ENCODE measurements around the gene AFAP1L2.

Gene AFAP1L2

DNA sequence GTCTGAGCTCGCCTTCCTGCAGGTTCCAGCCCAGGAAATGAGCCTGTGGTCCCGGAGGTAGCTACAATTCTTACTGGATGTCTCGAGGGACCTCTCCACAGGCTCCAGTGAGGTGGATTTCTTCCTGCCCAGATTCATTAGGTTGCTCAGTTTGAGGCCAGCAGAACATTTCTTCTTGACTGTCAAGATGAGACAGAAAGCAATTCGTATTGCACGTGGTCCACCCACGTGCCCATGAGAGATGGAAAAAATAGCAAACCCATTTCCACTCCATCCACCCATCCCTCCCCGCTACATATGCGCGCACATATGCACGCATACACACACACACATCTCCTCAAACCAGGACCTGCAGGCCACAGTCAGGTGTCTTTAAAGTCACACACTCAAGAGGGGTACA is 96.6 kb downstream of the AFAP1L2 start:
- no peak for DNase-seq

DNA sequence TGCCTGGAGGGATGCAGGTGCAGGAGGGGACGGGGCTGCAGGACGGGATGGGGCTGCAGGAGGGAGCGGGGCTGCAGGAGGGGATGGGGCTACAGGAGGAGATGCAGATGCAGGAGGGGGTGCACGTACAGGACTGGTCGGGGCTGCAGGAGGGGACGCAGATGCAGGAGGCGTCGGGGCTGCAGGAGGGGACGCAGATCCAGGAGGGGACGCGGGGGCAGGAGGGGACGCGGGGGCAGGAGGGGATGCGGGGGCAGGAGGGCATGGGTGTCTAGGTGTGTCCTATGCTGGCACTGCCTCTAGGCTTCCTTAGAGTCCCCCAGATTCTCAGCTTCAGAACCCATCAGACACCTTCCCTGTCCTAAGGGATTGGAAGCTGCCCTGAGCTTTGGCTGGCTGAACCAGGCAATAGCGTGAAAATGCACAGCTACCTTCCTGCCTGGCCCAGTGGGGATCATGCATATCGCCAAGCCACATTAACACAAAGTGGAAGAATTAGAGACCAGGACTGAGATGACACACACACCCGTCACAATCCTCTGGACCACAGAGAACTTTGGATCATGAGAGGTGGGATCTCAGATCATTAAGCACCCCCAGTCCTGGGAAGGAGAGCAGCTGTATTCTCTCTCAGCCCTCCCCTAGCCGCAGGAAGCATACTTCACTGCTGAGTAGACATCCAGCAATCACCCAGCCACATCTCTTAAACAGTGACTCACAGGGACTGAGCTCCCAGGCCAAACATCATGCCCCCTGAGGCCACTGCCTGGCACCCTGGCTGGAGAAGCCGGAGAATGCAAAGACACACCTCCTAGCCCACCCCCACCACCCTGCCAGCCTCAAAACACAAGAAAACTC is 98.0 kb downstream of the AFAP1L2 start:
- DNase-seq, result no peak

DNA sequence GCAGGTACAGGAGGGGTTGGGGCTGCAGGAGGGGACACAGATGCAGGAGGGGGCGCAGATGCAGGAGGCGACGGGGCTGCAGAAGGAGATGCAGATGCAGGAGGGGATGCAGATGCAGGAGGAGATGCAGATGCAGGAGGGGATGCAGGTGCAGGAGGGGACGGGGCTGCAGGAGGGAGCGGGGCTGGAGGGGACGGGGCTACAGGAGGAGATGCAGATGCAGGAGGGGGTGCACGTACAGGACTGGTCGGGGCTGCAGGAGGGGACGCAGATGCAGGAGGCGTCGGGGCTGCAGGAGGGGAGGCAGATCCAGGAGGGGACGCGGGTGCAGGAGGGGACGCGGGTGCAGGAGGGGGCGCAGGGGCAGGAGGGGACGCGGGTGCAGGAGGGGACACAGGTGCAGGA is 98.8 kb downstream of the AFAP1L2 start:
- DNase-seq, result no peak

DNA sequence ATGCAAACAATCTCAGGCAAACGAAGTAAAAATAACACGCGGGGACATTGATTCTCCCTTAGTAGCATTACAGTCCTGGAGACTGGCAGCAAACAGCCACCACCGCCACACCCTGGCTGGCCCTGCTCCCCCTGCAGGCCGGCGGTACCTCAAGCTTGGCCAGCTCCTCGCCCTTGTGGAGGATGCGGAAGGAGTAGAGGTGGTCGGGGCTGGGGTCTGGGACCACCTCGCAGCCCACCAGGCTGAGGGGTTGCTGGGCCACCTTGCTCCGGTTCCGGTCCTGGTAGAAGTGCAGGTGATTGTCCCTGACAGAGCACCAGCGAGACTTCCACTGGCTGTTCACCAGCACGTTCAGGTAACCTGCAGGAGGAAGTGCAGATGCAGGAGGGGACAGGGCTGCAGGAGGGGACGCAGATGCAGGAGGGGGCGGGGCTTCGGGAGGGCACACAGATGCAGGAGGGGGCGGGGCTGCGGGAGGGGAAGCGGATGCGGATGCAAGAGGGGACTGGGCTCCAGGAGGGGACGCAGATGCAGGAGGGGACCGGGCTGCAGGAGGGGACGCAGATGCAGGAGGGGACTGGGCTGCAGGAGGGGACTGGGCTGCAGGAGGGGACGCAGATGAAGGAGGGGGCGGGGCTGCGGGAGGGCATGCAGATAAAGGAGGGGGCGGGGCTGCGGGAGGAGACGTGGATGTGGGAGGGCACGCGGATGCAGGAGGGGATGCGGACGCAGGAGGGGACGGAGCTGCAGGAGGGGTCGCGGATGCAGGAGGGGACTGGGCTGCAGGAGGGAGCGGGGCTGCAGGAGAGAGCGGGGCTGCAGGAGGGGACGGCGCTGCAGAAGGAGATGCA is 99.5 kb downstream of the AFAP1L2 start:
- peak; percentile 92 for DNase-seq

DNA sequence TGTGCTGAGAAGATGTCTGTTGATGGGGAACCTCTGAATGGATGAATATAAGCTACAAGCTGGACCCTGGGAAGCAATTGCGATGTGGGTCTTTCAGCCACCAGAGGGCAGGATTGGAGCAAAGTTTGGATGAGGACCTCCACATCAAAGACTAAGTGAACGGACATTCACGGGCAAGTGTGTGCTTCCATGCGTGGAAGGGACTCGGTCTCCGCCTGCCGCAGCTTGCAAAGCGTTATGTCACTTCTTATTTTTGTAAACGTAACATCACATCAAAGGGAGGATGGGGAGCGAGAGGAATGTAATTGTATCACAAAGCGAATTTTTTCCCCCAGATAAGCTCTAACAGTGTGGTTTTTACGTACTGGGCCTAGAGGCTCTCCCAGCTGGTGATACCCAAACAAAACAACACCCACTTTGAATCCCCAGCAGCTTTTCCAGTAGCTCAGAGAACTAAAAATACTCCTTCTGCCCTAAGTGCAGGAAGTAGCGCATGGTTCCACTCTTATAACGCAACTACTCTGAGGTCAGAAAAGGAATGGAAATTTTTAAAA is 100.2 kb downstream of the AFAP1L2 start:
- peak; percentile 98 for DNase-seq

DNA sequence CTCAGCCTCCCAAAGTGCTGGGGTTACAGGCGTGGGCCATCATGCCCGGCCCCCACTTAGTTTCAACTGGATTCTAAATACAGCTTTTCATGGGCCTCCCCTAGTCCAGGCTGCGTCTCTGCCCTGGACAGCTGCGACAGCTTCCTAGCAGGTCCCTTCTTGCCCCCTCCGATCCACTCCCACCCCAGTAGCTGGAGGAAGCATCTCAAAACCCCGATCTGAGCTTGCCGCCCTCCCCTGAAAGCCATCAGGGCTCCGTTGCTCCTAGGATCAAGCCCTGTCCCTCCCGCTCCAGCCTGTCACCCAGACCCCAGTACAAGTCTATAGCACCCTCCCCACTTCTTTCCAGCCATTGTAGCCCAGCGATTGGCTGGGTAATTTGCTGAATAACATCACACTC is 100.7 kb downstream of the AFAP1L2 start:
- DNase-seq, result no peak

DNA sequence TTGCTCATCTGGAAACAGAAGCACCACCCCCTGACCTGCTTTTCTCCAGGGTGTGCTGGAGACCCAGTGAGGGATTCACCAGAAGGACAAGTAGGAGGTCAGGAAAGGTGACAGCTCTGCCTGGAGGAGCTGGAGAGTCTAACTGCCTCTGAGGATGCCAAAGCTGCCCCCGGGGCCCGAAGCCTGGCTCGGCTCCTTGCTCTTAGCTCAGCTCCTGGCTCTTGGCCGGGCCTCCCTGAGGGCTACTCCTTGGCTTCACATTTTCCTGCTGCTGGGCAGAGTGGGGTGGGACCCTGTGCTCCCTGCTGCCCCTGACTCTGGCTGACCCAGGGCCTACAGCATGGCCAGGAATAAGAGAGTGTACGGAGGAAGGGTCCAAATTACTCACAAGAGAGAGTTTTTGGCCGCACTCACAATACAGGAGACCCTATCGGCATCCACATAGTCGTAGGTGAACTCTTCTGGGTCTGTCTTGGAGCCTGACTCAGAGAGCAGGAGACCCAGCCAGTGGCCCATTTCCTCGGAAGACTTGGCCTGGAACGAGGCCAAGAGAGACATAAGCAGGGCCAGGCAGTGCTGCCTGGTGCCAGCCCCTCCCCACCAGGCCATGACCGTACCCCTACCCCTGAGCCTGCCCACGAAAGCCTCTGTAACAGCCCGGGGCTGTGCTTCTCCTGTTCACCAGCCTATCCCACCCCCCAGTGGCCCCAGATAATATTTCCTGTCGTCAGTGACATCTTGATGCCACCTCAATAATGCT is 102.2 kb downstream of the AFAP1L2 start:
- DNase-seq, result peak; percentile 47

DNA sequence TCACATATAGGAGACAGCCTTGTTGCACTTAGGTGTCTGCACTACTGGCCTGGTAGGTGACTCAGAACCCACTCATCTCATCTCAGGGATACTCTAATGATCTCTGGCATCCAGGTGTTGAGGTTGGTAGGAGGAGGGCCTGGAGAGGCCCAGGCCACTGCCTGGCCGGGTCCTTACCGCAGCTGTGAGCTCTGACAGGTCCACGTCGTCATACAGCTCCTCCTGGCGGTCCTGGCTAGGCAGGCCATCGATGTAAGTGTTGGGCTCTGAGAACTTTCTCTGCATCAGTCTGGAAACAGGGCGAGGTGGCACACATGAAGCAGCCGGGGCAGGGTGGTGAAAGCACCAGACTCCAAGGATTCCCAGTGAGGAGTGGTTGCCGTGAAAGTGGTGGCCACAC is 103.1 kb downstream of the AFAP1L2 start:
- no peak for DNase-seq

DNA sequence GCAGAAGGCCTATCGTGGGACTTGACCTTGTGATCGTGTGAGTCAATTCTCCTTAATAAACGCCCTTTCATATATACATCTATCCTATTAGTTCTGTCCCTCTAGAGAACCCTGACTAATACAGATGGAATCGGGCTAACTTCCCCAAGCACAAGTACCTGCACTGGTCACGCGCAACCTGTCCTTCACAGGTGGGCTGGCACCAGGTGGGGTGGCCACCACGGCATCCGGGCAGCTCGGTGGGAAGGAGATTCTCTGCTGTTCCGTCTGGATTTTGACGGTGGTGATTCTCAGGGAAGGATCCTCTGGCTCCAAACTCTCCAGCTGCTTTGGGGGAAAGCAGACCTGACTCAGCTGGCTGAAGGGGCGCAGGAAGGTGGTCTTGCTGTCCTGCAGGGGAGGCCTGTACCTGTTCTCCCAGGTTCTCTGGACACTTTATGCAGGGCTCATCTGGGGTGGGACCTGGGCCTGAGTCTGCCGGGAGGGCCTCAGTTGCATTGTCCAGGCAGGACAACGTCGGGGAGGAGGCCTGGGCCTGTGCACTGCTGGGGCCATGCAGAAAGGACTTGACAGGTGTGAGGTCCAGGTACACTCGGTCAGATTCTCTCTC is 104.2 kb downstream of the AFAP1L2 start:
- DNase-seq, result no peak

DNA sequence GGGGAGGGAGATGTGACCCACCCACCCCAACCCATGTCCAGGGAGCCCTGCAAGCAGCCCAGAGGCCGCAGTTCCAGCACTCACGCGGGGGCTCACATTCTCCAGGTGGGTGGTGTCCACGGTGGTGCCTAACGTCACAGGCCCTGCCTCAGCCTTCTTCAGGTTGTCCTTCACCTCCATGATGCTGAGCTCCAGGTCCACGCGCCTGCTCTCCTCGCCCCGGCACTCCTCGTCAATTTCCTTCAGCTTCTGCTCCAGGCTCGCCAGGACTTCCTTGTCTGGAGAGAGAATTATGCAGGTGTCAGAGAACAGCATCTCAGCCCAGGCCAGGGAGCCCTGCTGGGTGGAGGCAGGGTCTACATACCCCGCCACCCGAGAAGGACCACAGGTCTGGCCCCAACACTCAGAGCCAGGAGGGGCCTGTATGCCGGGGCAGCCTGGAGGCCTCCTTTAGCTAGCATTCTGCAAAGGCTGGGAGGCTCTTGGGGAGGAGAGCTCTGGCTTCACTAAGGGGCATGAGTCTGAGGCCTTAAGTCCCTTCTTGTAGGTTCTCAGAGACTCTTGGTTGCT is 107.1 kb downstream of the AFAP1L2 start:
- no peak for DNase-seq

DNA sequence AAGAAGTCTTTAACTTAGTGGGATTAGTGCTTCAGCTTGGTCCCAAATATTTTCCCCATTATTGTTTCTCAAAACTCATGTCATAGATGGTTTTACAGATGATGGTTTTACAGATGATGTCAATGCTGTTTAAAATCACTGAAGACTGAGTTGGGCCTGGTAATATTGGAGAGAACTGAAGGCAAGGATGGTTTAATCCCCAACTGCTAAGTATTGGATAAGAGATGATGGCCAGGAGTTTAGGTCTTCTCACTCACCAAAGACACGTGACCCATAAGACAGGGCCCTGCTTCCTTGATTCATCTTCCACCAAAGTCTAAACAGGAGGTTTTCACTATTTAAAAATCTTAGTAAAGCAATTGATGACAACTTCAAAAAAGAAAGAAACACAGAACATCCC is 108.9 kb downstream of the AFAP1L2 start:
- no peak for DNase-seq

DNA sequence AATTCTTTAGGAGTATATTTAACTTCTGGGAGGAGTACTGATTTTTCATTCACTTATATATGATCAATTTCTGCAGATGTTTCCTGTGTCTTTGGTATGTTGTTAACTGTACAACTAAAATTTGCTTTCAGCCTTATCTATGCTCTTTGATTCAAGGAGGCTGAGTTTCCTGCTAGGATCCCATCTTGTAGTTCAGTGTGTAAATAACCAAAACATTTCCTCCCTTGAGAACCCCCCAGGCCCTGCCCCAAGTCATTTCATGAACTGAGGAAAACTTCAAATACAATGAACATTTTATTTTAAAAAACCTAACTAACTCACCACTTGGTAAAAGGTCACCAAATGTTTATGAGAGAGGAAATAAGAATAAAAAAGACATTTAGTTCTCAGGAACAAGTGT is 109.8 kb downstream of the AFAP1L2 start:
- no peak for DNase-seq

DNA sequence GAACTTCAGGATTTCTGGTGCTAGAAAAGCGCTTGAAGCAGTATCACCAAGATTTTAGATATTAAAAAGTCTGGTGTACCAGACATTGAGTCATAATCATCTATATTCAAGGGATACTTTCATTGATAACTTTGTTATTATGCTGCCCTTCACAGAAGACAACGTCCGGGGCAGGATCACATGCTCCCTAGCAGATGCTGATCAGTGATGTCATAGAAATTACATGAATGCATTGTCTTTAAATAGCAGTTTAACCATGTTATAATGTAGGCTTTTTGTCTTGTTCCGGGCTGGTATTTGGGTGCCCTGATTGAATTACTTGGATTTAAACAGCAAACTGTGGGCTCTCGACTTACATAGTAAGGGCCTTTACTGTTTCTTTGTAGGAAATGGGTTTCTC is 111.2 kb downstream of the AFAP1L2 start:
- no peak for DNase-seq

DNA sequence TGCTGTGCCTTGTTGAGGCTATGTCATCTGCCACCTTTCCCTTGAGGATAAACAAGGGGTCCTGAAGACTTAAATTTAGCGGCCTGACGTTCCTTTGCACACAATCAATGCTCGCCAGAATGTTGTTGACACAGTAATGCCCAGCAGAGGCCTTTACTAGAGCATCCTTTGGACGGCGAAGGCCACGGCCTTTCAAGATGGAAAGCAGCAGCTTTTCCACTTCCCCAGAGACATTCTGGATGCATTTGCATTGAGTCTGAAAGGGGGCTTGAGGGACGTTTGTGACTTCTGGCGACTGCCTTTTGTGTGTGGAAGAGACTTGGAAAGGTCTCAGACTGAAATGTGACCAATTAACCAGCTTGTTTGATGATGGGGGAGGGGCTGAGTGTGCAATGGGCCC is 112.8 kb downstream of the AFAP1L2 start:
- no peak for DNase-seq

DNA sequence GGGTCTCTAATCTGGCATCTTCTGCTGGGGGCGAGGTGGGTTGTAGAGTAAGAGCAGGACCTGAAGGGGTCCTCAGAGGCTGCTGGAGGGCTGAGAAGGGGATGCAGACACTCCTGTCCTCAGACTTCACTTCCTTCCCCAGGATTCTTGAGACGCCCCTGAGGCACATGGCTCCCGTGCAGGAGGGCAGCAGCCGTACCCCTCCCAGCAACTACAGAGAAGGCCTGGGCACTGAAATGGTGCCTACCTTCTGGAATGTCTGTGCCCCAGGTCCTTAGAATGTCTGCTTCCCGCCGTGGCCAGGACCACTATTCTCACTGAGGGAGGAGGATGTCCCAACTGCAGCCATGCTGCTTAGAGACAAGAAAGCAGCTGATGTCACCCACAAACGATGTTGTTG is 113.2 kb downstream of the AFAP1L2 start:
- DNase-seq, result no peak

DNA sequence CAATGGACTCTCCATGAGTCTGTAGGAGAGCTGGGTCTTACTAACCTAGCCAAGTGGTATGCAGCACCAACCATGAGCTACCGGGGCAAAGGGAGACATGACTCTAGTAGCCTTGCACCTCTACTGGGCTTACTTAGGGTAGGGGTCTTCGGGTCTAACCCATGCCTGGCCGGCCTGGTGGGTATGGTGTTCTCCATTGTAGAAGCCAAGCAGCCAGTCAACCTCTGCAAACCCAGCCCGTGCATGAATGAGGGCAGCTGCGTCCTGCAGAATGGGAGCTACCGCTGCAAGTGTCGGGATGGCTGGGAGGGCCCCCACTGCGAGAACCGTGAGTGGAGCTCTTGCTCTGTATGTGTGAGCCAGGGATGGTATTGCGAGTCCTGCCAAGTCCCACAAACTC is 114.3 kb downstream of the AFAP1L2 start:
- no peak for DNase-seq

DNA sequence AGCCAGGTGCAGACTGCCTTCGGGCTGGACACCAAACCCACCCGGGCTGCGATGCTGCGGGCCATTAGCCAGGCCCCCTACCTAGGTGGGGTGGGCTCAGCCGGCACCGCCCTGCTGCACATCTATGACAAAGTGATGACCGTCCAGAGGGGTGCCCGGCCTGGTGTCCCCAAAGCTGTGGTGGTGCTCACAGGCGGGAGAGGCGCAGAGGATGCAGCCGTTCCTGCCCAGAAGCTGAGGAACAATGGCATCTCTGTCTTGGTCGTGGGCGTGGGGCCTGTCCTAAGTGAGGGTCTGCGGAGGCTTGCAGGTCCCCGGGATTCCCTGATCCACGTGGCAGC is 115.2 kb downstream of the AFAP1L2 start:
- DNase-seq, result no peak

DNA sequence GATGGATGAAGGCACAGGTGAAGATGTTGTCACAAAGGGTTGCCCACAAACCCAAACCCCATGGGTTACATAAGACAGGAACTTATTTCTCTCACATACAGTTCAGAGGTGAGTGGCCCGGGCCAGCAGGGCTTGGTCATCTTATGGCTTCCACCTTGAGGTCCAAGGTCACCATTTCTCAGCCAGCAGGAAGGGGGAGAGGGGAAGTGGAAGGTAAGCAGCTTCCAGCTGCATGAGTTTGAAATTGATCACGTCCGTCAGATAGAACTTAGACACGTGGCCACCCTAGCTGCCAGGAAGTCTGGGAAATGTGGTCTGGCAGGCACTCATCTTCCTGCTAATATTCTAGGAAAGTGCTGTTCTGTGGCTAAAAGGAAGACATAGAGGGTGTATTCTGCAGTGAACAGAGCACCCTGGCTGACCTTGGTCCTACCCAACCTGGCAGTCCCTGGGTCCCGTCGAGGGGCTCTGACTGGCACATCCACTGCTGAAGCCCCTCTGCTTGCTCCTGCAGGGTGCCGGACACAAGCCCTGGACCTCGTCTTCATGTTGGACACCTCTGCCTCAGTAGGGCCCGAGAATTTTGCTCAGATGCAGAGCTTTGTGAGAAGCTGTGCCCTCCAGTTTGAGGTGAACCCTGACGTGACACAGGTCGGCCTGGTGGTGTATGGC is 115.7 kb downstream of the AFAP1L2 start:
- no peak for DNase-seq

DNA sequence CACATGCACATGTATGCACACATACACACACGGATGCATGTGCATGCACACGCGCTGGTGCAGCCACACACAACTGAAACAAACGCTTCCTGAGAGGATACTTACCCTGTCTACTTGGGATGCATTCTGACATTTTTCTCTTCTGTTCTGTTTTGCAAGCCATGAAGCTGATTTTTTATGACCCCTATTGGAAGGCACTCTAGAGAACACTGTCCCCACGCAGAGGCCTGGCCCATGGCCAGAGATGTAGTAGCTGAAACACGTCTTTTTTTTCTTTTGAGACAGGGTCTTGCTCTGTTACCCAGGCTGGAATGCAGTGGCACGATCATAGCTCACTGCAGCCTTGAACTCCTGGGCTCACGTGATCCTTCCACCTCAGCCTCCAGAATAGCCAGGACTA is 117.4 kb downstream of the AFAP1L2 start:
- no peak for DNase-seq

DNA sequence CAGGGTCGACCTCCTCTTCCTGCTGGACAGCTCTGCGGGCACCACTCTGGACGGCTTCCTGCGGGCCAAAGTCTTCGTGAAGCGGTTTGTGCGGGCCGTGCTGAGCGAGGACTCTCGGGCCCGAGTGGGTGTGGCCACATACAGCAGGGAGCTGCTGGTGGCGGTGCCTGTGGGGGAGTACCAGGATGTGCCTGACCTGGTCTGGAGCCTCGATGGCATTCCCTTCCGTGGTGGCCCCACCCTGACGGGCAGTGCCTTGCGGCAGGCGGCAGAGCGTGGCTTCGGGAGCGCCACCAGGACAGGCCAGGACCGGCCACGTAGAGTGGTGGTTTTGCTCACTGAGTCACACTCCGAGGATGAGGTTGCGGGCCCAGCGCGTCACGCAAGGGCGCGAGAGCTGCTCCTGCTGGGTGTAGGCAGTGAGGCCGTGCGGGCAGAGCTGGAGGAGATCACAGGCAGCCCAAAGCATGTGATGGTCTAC is 118.3 kb downstream of the AFAP1L2 start:
- no peak for DNase-seq

DNA sequence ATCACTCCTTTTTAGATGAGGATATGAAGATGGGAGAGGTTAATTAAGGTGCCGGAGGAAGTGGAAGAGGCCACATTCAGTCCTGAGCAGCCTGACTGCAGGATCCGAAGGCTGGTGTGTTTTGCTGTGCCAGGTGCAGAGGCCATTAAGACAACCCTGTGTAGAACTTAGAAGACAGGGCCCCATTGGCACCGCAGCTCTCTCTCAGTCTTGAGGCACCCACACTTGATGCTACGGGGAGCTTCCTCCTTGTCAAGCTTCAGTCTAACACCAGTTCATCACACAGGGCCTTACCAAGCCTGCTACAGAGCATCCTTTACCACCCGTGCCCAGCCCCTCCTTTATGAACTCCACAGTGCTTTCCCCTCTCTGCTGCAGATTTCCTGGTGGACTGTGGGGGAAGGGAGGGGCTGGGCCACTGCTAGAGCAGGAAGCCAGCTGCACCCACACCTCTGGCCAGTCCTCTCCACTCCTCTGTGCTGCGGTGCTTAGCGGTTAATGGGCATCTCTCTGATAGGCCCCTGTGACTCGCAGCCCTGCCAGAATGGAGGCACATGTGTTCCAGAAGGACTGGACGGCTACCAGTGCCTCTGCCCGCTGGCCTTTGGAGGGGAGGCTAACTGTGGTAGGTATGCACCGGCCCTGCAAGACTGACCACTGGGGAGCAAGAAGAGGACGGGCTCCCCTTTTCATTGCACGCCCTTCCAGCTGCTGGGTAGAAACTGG is 119.8 kb downstream of the AFAP1L2 start:
- no peak for DNase-seq

Data from eye (tissue), 1 donor.